Retina (tissue), 1 donor: ENCODE measurements around the gene VTN.

Source experiments
- DNase-seq: peaks from one replicate; pipeline ENCODE4 v3.0.0-alpha.2; 2016

Gene VTN

GRCh38 chr17:28318759-28319597, 51.1 kb downstream of the VTN start, which contains the start of gene TMEM97:
Gene TMEM97 (plus strand): TSS chr17:28319200. CDS start chr17:28319240, 40 bp downstream.
- peak; percentile 97 for DNase-seq

- DNase-seq = no peak
Observed at GRCh38 chr17:28317966-28318758, 51.9 kb downstream of the VTN start.
